Measurements from ENCODE around the gene ZDHHC12.

The ZDHHC12 gene

GRCh38 chr9:128702445-128702948 lies 21.4 kb downstream of the ZDHHC12 start, which contains the start of gene PKN3 (continued):
- TF ChIP-seq PRDM10 (tag by site-specific recombination; IDR thresholded peaks at IDR 0.05) (peak; percentile 79; the same call in 1 of the 2 replicates), ATF2 (tag by site-specific recombination; IDR thresholded peaks at IDR 0.05; ENCODE audit: low read depth) (no peak), ZNF433 (tag by site-specific recombination; IDR thresholded peaks at IDR 0.05; ENCODE audit: low read depth) (no peak), ZNF785 (tag by site-specific recombination; IDR thresholded peaks at IDR 0.05) (no peak), ZNF654 (tag by site-specific recombination; IDR thresholded peaks at IDR 0.05; ENCODE audit: low read depth) (peak; percentile 31; the same call in 1 of the 2 replicates), ZNF488 (tag by site-specific recombination; IDR thresholded peaks at IDR 0.05) (no peak), ZNF571 (tag by site-specific recombination; IDR thresholded peaks at IDR 0.05) (no peak), ZNF140 (tag by site-specific recombination; IDR thresholded peaks at IDR 0.05) (no peak), BCL11B (tag by site-specific recombination; IDR thresholded peaks at IDR 0.05; ENCODE audit: low read depth) (peak; percentile 86), PRDM6 (tag by site-specific recombination; IDR thresholded peaks at IDR 0.05) (no peak), ZNF174 (tag by site-specific recombination; IDR thresholded peaks at IDR 0.05) (no peak), ZNF211 (tag by site-specific recombination; IDR thresholded peaks at IDR 0.05; ENCODE audit: low read depth) (no peak), ZNF501 (tag by site-specific recombination; IDR thresholded peaks at IDR 0.05) (peak; percentile 89), ZBTB17 (tag by site-specific recombination; IDR thresholded peaks at IDR 0.05) (no peak), KLF7 (tag by site-specific recombination; IDR thresholded peaks at IDR 0.05; ENCODE audit: borderline replicate concordance) (0 out of 2 replicates have a peak, but pooled peaks have one; percentile 47), SP3 (tag by site-specific recombination; IDR thresholded peaks at IDR 0.05) (no peak), YY2 (tag by site-specific recombination; IDR thresholded peaks at IDR 0.05) (no peak), ZNF341 (tag by site-specific recombination; IDR thresholded peaks at IDR 0.05; ENCODE audit: low read depth) (peak; percentile 81), ZBTB48 (tag by site-specific recombination; IDR thresholded peaks at IDR 0.05) (peak; percentile 87), ZNF473 (tag by site-specific recombination; IDR thresholded peaks at IDR 0.05) (no peak), ZNF184 (tag by site-specific recombination; IDR thresholded peaks at IDR 0.05) (0 out of 2 replicates have a peak, but pooled peaks have one; percentile 32), KLF9 (tag by site-specific recombination; IDR thresholded peaks at IDR 0.05; ENCODE audit: low read depth) (peak; percentile 54), ZNF148 (tag by site-specific recombination; IDR thresholded peaks at IDR 0.05; ENCODE audit: borderline replicate concordance) (no peak)
- TF ChIP-seq, protein P1, sequence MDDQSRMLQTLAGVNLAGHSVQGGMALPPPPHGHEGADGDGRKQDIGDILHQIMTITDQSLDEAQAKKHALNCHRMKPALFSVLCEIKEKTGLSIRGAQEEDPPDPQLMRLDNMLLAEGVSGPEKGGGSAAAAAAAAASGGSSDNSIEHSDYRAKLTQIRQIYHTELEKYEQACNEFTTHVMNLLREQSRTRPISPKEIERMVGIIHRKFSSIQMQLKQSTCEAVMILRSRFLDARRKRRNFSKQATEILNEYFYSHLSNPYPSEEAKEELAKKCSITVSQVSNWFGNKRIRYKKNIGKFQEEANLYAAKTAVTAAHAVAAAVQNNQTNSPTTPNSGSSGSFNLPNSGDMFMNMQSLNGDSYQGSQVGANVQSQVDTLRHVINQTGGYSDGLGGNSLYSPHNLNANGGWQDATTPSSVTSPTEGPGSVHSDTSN (CRISPR knock-in tag; IDR thresholded peaks at IDR 0.05): peak; percentile 61; the same call in 1 of the 2 replicates
- TF ChIP-seq, protein P2, sequence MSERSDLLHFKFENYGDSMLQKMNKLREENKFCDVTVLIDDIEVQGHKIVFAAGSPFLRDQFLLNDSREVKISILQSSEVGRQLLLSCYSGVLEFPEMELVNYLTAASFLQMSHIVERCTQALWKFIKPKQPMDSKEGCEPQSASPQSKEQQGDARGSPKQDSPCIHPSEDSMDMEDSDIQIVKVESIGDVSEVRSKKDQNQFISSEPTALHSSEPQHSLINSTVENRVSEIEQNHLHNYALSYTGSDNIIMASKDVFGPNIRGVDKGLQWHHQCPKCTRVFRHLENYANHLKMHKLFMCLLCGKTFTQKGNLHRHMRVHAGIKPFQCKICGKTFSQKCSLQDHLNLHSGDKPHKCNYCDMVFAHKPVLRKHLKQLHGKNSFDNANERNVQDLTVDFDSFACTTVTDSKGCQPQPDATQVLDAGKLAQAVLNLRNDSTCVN (tag by site-specific recombination; optimal IDR thresholded peaks at IDR 0.05): peak; percentile 97
- TF ChIP-seq, protein P3, sequence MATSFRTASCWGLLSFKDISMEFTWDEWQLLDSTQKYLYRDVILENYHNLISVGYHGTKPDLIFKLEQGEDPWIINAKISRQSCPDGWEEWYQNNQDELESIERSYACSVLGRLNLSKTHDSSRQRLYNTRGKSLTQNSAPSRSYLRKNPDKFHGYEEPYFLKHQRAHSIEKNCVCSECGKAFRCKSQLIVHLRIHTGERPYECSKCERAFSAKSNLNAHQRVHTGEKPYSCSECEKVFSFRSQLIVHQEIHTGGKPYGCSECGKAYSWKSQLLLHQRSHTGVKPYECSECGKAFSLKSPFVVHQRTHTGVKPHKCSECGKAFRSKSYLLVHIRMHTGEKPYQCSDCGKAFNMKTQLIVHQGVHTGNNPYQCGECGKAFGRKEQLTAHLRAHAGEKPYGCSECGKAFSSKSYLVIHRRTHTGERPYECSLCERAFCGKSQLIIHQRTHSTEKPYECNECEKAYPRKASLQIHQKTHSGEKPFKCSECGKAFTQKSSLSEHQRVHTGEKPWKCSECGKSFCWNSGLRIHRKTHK (tag by site-specific recombination; IDR thresholded peaks at IDR 0.05): no peak

Measured in HEK293 (cell line).